ENCODE measurements around the gene GNG7. TPM values are rescaled to one million over a fixed set of nuclear protein-coding genes. Genes with fewer than 3 reads are reported as not detected.
"Not testable (repeated sequence)": the region's sequence is repeated elsewhere in the genome, so short reads cannot be mapped to it uniquely, and the experiment has no call there.

Gene GNG7
- total and polyA plus RNA-seq, 2 experiments from 2014 or later = 0.11 to 0.13 TPM

DNA sequence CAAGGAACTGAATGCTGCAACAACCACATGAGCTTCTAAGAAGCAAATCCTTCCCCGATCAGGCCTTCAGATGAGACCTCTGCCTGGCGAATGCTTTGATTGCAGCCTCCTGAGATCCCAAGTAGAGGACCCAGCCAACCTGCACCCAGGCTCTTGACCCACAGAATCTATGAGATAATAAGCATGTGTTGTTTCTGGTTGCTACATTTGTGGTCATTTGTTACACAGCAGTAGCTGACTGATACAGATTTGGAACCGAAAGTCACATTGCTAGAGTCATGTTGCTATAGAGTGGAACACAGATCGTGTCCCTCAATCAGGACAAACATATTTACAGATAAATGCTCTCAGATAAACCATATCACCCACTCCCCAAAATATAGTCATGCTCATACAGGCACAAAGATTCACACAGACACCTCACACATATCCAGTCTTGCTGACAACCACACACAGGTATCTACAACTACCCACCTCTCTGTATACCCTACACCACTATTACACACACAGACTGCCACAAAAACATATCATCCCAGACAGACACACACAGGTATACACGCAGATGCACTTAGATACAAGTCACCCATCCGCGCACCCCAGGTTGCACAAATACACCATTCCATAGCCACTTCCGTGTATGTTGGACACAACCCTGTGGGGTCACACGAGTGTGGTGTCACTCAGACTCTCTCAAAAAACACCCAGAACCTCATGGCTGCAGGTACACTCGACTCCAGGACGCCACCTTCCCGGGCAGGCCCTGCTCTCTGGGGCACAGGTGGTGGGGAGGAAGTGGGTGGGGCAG lies 13.2 kb upstream of the GNG7 start:
- 81 to 86% methylated on average over 11 to 12 of the region's 12 CpGs for WGBS, 2 experiments (ENCODE audit: low coverage in 1 of 2, low lambda C conversion rate in 2 of 2, missing lambda C conversion rate in 2 of 2)

DNA sequence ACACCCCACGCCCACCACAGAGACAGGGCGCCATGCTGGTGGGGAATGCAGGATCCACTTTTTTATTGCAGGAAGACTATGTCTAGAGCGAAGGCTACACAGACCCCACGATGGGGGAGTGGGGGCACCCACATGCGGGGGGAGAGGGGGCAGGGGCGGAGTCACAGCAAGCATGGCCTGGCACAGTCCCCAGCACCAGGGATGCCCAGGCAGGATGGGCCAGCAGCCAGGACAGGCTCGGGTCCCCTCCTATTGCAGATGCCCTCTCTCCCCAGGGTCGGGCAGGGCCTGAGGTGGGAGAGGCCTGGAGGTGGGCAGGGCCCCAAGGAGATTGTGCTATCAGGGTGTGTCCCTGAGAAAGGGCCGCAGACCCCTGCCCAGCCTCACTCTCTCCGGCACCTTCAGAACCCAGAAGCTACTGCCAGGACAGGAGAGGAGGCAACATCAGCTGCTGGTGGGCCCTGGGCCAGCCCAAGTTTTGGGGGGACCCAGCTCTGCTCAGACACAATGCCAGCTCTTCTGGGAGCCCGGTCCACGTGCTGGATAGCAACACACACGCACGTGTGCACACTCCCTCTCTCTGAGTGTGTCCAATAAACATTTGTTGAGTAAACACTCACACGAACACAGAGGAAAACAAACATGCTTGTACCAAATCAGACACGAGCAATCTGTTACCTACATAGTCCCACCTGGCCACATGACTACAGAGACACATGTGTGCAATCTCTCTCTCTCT lies 12.2 kb upstream of the GNG7 start:
- 64 to 65% methylated on average over 14 to 15 of the region's 16 CpGs for WGBS, 2 experiments (ENCODE audit: low coverage in 1 of 2, low lambda C conversion rate in 2 of 2, missing lambda C conversion rate in 2 of 2)
- peaks cover 14% of the 10 kb centered on the region; the same call in 1 of the 2 replicates for H3K4me1 ChIP-seq (ENCODE audit: insufficient read depth)
- no peak for DNase-seq

More for the DNA sequence above, 13.2 kb upstream of the GNG7 start:
- Histone ChIP-seq H3K4me2 (ENCODE audit: unreplicated experiment) (no peak overlapping the region), H3K9me3 (ENCODE audit: low read depth) (no peaks in the 10 kb centered on the region), H3K9ac (no peak overlapping the region), H3K4me3 (no peak overlapping the region), H3K9me2 (ENCODE audit: insufficient read depth) (no peaks in the 10 kb centered on the region), H3K36me3 (ENCODE audit: low read depth) (no peaks in the 10 kb centered on the region), H3K27me3 (replicated peaks; ENCODE audit: insufficient read depth) (no peaks in the 10 kb centered on the region), H4K20me1 (ENCODE audit: insufficient read depth) (no peaks in the 10 kb centered on the region), H2AFZ (no peak overlapping the region), H3K27ac (no peak overlapping the region), H3K79me2 (ENCODE audit: insufficient read depth) (no peaks in the 10 kb centered on the region), H3K4me1 (ENCODE audit: insufficient read depth) (peaks cover 10% of the 10 kb centered on the region; the same call in 1 of the 2 replicates), H3F3A (ENCODE audit: insufficient read depth) (no peaks in the 10 kb centered on the region)
- no peak for TF ChIP-seq EZH2phosphoT487 (IDR thresholded peaks at IDR 0.05; ENCODE audit: insufficient read depth, low read depth)
- in situ Hi-C loops (cut with MboI) = no loop called here
- DNase-seq = no peak

DNA sequence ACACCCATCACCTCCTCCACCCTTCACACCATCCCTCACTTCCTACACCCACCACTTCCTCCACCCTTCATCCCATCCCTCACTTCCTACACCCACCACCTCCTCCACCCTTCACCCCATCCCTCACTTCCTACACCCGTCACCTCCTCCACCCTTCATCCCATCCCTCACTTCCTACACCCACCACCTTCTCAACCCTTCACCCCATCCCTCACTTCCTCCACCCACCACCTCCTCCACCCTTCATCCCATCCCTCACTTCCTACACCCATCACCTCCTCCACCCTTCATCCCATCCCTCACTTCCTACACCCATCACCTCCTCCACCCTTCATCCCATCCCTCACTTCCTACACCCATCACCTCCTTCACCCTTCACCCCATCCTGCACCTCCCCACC lies 11.6 kb upstream of the GNG7 start:
- H3F3A ChIP-seq (ENCODE audit: insufficient read depth); H3K9ac ChIP-seq; H3K36me3 ChIP-seq (ENCODE audit: low read depth); DNase-seq; H2AFZ ChIP-seq; H3K9me3 ChIP-seq (ENCODE audit: low read depth); H4K20me1 ChIP-seq (ENCODE audit: insufficient read depth); H3K27ac ChIP-seq; in situ Hi-C loops (cut with MboI); H3K79me2 ChIP-seq (ENCODE audit: insufficient read depth); H3K27me3 ChIP-seq (replicated peaks; ENCODE audit: insufficient read depth); H3K9me2 ChIP-seq (ENCODE audit: insufficient read depth); H3K4me2 ChIP-seq (ENCODE audit: unreplicated experiment); H3K4me3 ChIP-seq: not testable (repeated sequence)
- H3K4me1 ChIP-seq (ENCODE audit: insufficient read depth) = peaks cover 14% of the 10 kb centered on the region; the same call in 1 of the 2 replicates
- WGBS, 2 experiments (ENCODE audit: low coverage in 1 of 2, low lambda C conversion rate in 2 of 2, missing lambda C conversion rate in 2 of 2) = 0% methylated on average over 1 of the region's 1 CpG; no CpG with 5 or more reads in 1 of the 2 experiments

More for the DNA sequence above, 12.2 kb upstream of the GNG7 start:
- Histone ChIP-seq H3K9me3 (ENCODE audit: low read depth) (no peaks in the 10 kb centered on the region), H3F3A (ENCODE audit: insufficient read depth) (no peaks in the 10 kb centered on the region), H4K20me1 (ENCODE audit: insufficient read depth) (no peaks in the 10 kb centered on the region), H3K36me3 (ENCODE audit: low read depth) (no peaks in the 10 kb centered on the region), H3K9me2 (ENCODE audit: insufficient read depth) (no peaks in the 10 kb centered on the region), H3K4me2 (ENCODE audit: unreplicated experiment) (no peak overlapping the region), H3K9ac (no peak overlapping the region), H3K4me3 (no peak overlapping the region), H3K27me3 (replicated peaks; ENCODE audit: insufficient read depth) (no peaks in the 10 kb centered on the region), H3K79me2 (ENCODE audit: insufficient read depth) (no peaks in the 10 kb centered on the region), H3K27ac (no peak overlapping the region), H2AFZ (no peak overlapping the region)
- no peak for TF ChIP-seq EZH2phosphoT487 (IDR thresholded peaks at IDR 0.05; ENCODE audit: insufficient read depth, low read depth)
- no peak for TF ChIP-seq EZH2 (IDR thresholded peaks at IDR 0.05; ENCODE audit: insufficient read depth, poor library complexity, severe bottlenecking)
- in situ Hi-C loops (cut with MboI) = no loop called here

DNA sequence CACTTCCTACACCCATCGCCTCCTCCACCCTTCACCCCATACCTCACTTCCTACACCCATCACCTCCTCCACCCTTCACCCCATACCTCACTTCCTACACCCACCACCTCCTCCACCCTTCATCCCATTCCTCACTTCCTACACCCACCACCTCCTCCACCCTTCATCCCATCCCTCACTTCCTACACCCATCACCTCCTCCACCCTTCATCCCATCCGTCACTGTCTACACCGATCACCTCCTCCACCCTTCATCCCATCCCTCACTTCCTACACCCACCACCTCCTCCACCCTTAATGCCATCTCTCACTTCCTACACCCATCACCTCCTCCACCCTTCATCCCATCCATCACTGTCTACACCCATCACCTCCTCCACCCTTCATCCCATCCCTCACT lies 10.7 kb upstream of the GNG7 start:
- H3K4me3 ChIP-seq; H2AFZ ChIP-seq; DNase-seq; H3K9me2 ChIP-seq (ENCODE audit: insufficient read depth); H4K20me1 ChIP-seq (ENCODE audit: insufficient read depth); H3K9ac ChIP-seq; in situ Hi-C loops (cut with MboI); H3K4me2 ChIP-seq (ENCODE audit: unreplicated experiment); H3K79me2 ChIP-seq (ENCODE audit: insufficient read depth); H3F3A ChIP-seq (ENCODE audit: insufficient read depth); H3K27ac ChIP-seq; H3K36me3 ChIP-seq (ENCODE audit: low read depth); H3K9me3 ChIP-seq (ENCODE audit: low read depth); H3K27me3 ChIP-seq (replicated peaks; ENCODE audit: insufficient read depth): not testable (repeated sequence)
- WGBS, 2 experiments (ENCODE audit: low coverage in 1 of 2, low lambda C conversion rate in 2 of 2, missing lambda C conversion rate in 2 of 2) = 91% methylated on average over 3 of the region's 3 CpGs; no CpG with 5 or more reads in 1 of the 2 experiments
- H3K4me1 ChIP-seq (ENCODE audit: insufficient read depth) = peaks cover 14% of the 10 kb centered on the region; the same call in 1 of the 2 replicates
